HG03457 (cell line): ENCODE measurements around the gene LIFR.
"Not testable (repeated sequence)": the region's sequence is repeated elsewhere in the genome, so short reads cannot be mapped to it uniquely, and the experiment has no call there.

ENCODE experiments used
- ATAC-seq: cut with Tn5 transposase; IDR thresholded peaks from one replicate; pipeline ENCODE4 v1.9.1; 2021; ENCODE audit warnings: moderate number of reproducible peaks; ENCODE audit not compliant: unreplicated experiment

LIFR gene

GRCh38 chr5:38556599-38557307 is at the start of gene LIFR:
Gene LIFR, minus strand, starts transcription at chr5:38556646. Its CDS starts 25,999 bp downstream, at chr5:38530647.
- no peak for ATAC-seq

- no peak for ATAC-seq
Measured at GRCh38 chr5:38605610-38606009, 49.2 kb upstream of the LIFR start.

- no peak for ATAC-seq
Measured at GRCh38 chr5:38603691-38604090, 47.2 kb upstream of the LIFR start.

GRCh38 chr5:38602641-38603040 is 46.2 kb upstream of the LIFR start:
- ATAC-seq: no peak

- ATAC-seq: no peak
Measured at GRCh38 chr5:38601863-38602298, 45.4 kb upstream of the LIFR start.

- ATAC-seq: no peak
Measured at GRCh38 chr5:38601133-38601862, 44.9 kb upstream of the LIFR start.

GRCh38 chr5:38600329-38601045 is 44.0 kb upstream of the LIFR start:
- ATAC-seq: no peak

- not testable (repeated sequence) for ATAC-seq
Measured at GRCh38 chr5:38599751-38600150, 43.3 kb upstream of the LIFR start.

- ATAC-seq: no peak
Measured at GRCh38 chr5:38598994-38599617, 42.7 kb upstream of the LIFR start.

GRCh38 chr5:38598296-38598993 is 42.0 kb upstream of the LIFR start:
- no peak for ATAC-seq

- no peak for ATAC-seq
Measured at GRCh38 chr5:38596981-38597380, 40.5 kb upstream of the LIFR start.

- no peak for ATAC-seq
Measured at GRCh38 chr5:38595132-38595745, 38.8 kb upstream of the LIFR start.

GRCh38 chr5:38593959-38594358 is 37.5 kb upstream of the LIFR start:
- no peak for ATAC-seq

GRCh38 chr5:38591523-38591849 is 35.0 kb upstream of the LIFR start:
- ATAC-seq: no peak

GRCh38 chr5:38590838-38591522 is 34.5 kb upstream of the LIFR start:
- no peak for ATAC-seq

GRCh38 chr5:38589629-38590028 is 33.2 kb upstream of the LIFR start:
- no peak for ATAC-seq

- no peak for ATAC-seq
Measured at GRCh38 chr5:38585816-38586215, 29.4 kb upstream of the LIFR start.

- ATAC-seq: no peak
Measured at GRCh38 chr5:38583500-38583899, 27.1 kb upstream of the LIFR start.

- no peak for ATAC-seq
Measured at GRCh38 chr5:38582975-38583319, 26.5 kb upstream of the LIFR start.
